Motor neuron (in vitro differentiated cells): ENCODE measurements around the gene SNX3. TPM values are rescaled to one million over a fixed set of nuclear protein-coding genes. Genes with fewer than 3 reads are reported as not detected.
"Not testable (repeated sequence)": the region's sequence is repeated elsewhere in the genome, so short reads cannot be mapped to it uniquely, and the experiment has no call there.

Source experiments
- ATAC-seq, 8 experiments: fragments of 200-7000 bp; cut with Tn5 transposase; replicated peaks in 6 of 8; 2 replicates each; pipeline ENCODE4 v1.8.0; 2021; ENCODE audit warnings: mild to moderate bottlenecking in 8 of 8, moderate library complexity in 8 of 8
- H3K27ac ChIP-seq, 2 donors: fragments of 250-450 bp; sonication (Bioruptor Pico); 2 replicates each; pipeline ENCODE4 v1.9.0; 2021; ENCODE audit warnings: antibody characterized with exemption in 2 of 2, mild to moderate bottlenecking in 2 of 2, moderate library complexity in 1 of 2
- H3K4me1 ChIP-seq, 2 donors: fragments of 250-450 bp; sonication (Bioruptor Pico); replicated peaks in 1 of 2; 2 replicates each; pipeline ENCODE4 v1.6.1; 2021; ENCODE audit warnings: antibody characterized with exemption in 2 of 2, mild to moderate bottlenecking in 2 of 2, moderate library complexity in 1 of 2
- H3K4me3 ChIP-seq, 5 donors: fragments of 250-450 bp; sonication (Bioruptor Pico); 2 replicates each; pipeline ENCODE4 v1.9.0; 2021; ENCODE audit warnings: antibody characterized with exemption in 5 of 5, mild to moderate bottlenecking in 5 of 5, moderate library complexity in 4 of 5
- WGBS, 10 experiments: fragments of 450-650 bp; shearing (Covaris generic); methylation state at CpG; one replicate each; pipeline ENCODE4 v1.0.0; 2022; 5-methylcytosine and 5-hydroxymethylcytosine counted together
- in situ Hi-C, 9 experiments: fragments of 400-800 bp; cut with MboI; loops; one replicate each; pipeline ENCODE4 v1.15.0; 2021; ENCODE audit warnings: low sequenced_read_pairs in 9 of 9, low pct_unique_long_range_greater_than_20kb in 2 of 9; ENCODE audit not compliant: unreplicated experiment in 9 of 9
- total RNA-seq, 8 experiments: library from RNA; unstranded; fragments of 300-600 nt; gene quantifications; 2 replicates each; pipeline versions ENCODE4 v1.2.3 to v1.2.4, GENCODE V29; 2022

Gene SNX3
- total RNA-seq, 8 experiments from 2014 or later, result 51.3 to 227 (median 103) TPM

DNA sequence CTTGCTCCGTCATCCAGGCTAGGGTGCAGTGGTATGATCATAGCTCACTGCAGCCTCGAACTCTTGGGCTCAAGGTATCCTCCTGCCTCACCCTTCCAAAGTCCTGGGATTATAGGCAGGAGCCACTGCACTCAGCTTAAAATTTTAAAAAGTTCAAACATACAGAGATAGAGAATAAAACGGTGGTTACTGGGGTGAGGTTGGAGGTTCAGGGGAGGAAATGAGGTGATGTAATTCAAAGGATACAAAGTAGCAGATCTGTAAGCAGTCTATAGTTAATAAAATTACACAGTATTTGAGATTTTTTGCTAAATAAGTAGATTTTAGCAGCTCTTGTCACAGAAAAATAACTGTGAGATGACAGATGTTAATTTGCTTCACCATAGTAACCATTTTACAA lies 26.5 kb upstream of the SNX3 start:
- WGBS, 10 experiments, result 25 to 93% (median 83%) methylated on average over 1 to 3 of the region's 3 CpGs; no CpG with 5 or more reads in 1 of the 10 experiments
- H3K27ac ChIP-seq, result no peak overlapping the region
- H3K4me1 ChIP-seq, result no peaks in the 10 kb centered on the region
- no peak overlapping the region for H3K4me3 ChIP-seq
- in situ Hi-C loops, result no loop called here
- no peak for ATAC-seq

DNA sequence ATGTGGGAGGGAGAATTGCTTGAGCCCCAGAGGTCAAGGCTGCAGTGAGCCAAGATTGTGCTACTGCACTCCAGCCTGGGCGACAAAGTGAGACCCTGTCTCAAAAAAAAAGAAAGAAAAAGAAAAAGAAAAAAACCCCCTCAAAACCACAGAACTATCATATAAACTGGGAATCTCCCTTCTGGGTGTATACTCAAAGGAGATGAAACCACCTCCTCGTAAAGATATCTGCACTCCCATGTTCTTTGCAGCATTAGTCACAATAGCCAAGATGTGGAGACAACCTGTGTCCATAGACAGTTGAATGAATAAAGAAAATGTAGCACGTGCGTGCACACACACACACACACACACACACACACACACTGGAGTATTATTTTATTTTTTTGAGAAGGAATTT lies 25.5 kb upstream of the SNX3 start:
- ATAC-seq, result no peak
- H3K27ac ChIP-seq, result no peak overlapping the region
- H3K4me1 ChIP-seq, result no peaks in the 10 kb centered on the region
- WGBS, 10 experiments, result 13 to 100% (median 83%) methylated on average over 1 to 2 of the region's 4 CpGs; no CpG with 5 or more reads in 5 of the 10 experiments
- in situ Hi-C loops, result no loop called here
- H3K4me3 ChIP-seq, result no peak overlapping the region

DNA sequence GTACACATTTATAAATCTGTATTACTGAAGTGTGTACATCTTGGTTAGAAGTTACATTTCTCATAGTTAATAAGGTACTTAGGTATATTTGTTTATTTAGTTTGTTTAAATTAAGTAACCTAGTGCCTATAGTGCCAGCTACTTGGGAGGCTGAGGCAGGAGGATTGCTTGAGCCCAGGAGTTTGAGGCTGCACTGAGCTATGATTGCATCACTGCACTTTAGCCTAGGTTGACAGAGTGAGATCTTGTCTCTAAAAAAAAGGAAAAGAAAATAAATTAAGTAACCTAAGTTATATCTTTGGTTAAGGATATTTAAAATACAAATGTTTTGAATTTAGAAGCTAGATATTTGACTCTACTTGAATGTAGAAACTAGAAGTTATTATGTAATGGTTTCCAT lies 24.5 kb upstream of the SNX3 start:
- ATAC-seq, result no peak
- Histone ChIP-seq H3K4me1 (no peaks in the 10 kb centered on the region), H3K27ac (no peak overlapping the region), H3K4me3 (no peak overlapping the region)
- in situ Hi-C loops, result no loop called here

DNA sequence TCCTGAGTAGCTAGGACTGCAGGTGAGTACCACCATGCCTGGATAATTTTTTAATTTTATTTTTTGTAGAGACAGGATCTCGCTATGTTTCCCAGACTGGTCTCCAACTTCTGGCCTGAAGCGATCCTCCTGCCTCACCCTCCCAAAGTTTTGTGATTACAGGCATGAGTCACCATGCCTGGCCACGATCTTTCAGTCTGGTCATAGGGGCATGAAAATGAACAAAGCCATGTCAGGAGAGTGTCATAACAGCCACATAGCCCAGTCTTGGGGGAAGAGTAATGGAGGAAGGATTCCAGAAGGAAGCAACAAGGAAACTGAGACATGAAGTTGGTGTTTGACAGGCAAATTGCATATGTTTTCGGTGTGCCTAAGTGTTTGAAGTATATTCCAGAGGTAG lies 17.0 kb upstream of the SNX3 start:
- Histone ChIP-seq H3K4me1 (peaks cover 0 to 4% of the 10 kb centered on the region in 2 donors), H3K4me3 (no peak overlapping the region), H3K27ac (no peak overlapping the region)
- 50 to 100% (median 80%) methylated on average over 1 to 4 of the region's 4 CpGs for WGBS, 10 experiments
- no peak for ATAC-seq
- in situ Hi-C loops, result no loop called here

DNA sequence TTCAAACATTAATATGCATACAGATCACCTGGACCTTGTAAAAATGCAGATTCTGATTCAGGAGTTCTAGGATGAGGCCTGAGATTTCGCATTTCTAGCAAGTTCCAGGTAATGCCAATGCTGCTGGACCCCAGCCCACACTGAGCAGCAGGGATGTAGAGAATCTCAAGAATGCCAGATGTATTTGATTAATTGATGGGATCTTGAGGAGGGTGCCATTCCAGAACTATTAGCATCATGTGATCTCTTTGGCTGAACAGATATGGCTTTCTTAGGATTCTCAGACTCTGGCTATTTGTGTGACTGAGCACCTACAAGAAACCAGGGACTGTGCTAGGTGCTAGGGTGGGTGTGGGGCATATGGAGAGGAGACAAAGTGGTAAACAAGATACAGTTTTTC lies 16.5 kb upstream of the SNX3 start:
- in situ Hi-C loops, result no loop called here
- no peak for ATAC-seq
- 38 to 100% (median 92%) methylated on average over 1 of the region's 1 CpG; no CpG with 5 or more reads in 4 of the 10 experiments for WGBS, 10 experiments
- no peak overlapping the region for H3K27ac ChIP-seq
- H3K4me3 ChIP-seq, result no peak overlapping the region
- H3K4me1 ChIP-seq, result peaks cover 0 to 4% of the 10 kb centered on the region in 2 donors

DNA sequence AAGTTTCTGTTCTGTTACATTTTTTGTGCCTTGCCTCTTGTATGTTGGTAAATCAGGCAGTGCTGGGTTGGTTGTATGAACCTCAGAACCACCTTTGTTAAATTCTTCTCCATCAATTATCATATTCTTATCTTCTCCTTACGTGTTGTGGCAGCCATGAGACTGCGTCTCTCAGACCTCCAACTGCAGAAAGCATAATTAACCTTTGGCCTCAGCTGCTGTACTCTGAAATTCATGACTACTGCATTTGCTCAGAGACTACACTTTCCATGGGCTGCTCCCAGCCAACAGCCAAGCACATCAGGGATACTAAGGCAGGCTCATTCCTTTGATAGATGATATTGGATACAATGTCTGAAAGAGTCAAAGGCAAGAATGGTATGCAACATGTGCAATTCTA lies 15.1 kb upstream of the SNX3 start:
- 17 to 80% (median 34%) methylated on average over 1 to 2 of the region's 2 CpGs; no CpG with 5 or more reads in 2 of the 10 experiments for WGBS, 10 experiments
- Histone ChIP-seq H3K4me1 (peaks cover 0 to 4% of the 10 kb centered on the region in 2 donors), H3K4me3 (no peak overlapping the region), H3K27ac (no peak overlapping the region)
- ATAC-seq, result peak in 3 of 8 experiments; percentile 47 to 54 (median 48)
- in situ Hi-C loops, result no loop called here

DNA sequence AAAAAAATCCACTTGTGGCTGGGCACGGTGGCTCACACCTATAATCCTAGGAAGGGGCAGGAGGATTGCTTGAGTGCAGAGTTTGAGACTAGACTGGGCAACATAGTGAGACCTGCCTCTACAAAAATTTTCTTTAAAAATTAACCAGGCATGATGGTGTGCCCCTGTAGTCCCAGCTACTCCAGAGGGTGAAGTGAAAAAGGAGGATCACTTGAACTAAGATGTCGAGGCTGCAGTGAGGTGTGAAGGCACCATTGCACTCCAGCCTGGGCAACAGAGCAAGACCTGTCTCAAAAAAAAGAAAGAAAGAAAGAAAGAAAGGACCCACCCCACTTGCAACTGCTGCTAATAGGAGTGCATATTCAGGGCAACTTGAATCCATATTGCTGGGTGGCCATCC lies 13.7 kb upstream of the SNX3 start:
- peaks cover 0 to 4% of the 10 kb centered on the region in 2 donors for H3K4me1 ChIP-seq
- no peak for ATAC-seq
- H3K4me3 ChIP-seq, result no peak overlapping the region
- in situ Hi-C loops, result no loop called here
- no peak overlapping the region for H3K27ac ChIP-seq
- 0 to 100% (median 68%) methylated on average over 1 to 2 of the region's 2 CpGs; no CpG with 5 or more reads in 2 of the 10 experiments for WGBS, 10 experiments

DNA sequence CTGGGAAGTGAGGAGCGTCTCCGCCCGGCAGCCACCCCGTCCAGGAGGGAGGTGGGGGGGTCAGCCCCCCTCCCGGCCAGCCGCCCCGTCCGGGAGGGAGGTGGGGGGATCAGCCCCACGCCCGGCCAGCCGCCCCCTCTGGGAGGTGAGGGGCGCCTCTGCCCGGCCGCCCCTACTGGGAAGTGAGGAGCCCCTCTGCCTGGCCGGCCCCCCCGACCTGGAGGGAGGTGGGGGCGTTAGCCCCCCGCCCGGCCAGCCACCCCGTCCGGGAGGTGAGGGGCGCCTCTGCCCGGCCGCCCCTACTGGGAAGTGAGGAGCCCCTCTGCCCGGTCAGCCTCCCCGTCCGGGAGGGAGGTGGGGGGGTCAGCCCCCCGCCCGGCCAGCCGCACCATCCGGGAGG lies 9.1 kb upstream of the SNX3 start:
- ATAC-seq, H3K4me3 ChIP-seq, in situ Hi-C loops, H3K4me1 ChIP-seq, H3K27ac ChIP-seq: not testable (repeated sequence)
- WGBS, 10 experiments, result no CpG with 5 or more reads among the region's 31 CpGs

DNA sequence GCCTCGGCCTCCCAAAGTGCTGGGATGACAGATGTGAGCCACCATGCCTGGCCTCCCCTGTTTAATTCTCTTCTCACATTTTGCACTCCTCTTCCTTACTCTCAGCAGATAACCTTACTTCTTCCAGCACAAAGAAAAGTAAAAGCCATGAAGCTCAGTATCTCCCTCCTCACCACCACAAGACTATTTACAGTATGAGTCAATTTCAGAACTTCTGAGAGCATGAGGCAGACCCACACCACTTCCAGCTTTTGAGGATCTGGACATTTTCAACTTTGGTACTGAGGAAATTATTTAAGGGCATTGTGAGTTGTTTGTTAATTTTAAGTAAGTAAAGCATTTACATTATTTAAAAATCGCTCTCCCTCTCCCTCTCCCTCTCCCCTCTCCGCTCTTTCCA lies 8.0 kb upstream of the SNX3 start:
- ATAC-seq, result no peak
- in situ Hi-C loops, result no loop called here
- WGBS, 10 experiments, result 67 to 100% (median 80%) methylated on average over 1 to 3 of the region's 3 CpGs; no CpG with 5 or more reads in 6 of the 10 experiments
- Histone ChIP-seq H3K27ac (no peak overlapping the region), H3K4me1 (no peaks in the 10 kb centered on the region), H3K4me3 (no peak overlapping the region)

DNA sequence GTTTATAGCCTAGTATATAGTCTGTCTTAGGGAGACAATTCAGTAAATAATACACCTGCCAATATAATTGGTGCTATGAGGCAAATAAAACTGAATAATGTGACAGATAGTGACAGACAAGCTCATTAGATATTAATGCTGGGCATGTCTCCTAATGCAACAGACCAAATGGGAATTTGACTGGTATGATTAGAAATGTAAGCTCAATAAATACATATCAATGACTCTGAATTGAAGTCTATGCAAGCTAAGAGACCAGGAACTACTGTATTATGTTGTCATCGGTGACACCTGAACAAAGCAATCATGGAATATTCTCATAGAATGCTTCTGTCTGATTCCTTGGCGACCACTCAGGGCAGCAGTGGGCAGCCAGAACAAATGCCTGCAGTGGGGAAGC lies 2.5 kb upstream of the SNX3 start:
- in situ Hi-C loops, result no loop called here
- H3K4me3 ChIP-seq, result no peak overlapping the region
- WGBS, 10 experiments, result 40 to 95% (median 80%) methylated on average over 1 to 2 of the region's 2 CpGs; no CpG with 5 or more reads in 2 of the 10 experiments

DNA sequence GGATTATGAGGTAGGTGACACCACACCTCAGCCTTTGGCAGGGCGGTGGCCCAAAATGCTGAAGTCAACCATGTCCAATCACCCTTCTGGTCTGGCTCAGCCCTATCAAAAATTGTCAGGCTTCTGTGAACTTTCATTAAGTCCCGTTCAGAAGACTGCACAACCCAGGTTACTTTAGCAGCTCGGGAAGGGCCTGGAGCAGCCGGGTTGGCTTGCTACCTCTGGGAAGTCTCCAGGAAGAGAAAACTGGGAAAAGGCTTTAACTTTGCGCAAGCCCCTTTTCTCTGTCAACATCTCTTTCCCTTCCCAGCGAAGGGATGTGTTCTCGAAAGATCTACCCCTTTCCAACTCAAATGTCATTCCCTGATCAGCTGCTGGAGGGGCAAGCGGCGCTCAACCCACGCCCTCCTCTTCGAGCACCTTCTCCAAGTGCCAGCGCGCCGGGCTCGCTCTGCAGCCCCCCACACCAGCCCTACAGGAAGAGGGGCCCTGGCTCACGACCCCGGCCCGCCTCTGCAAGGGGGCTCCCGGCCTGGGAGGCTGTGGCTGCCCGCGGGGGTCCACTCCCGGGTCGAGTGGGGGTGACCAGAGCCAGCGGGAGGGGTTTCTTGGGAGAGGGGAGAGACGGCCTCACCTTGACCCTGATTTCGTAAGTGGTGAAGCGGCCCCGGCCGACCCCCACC lies 573 bp downstream of the SNX3 start:
- WGBS, 10 experiments, result 0 to 33% (median 5%) methylated on average over 1 to 14 of the region's 29 CpGs; no CpG with 5 or more reads in 1 of the 10 experiments
- peak; percentile 10 to 42 (median 28) for ATAC-seq
- H3K4me3 ChIP-seq, result peak overlapping the region; percentile 55 to 84 (median 74)
- H3K27ac ChIP-seq, result peak overlapping the region; percentile 88 to 94
- H3K4me1 ChIP-seq, result peaks cover 7 to 10% of the 10 kb centered on the region in 2 donors
- in situ Hi-C loops, result no loop called here

More for the DNA sequence above, 2.5 kb upstream of the SNX3 start:
- Histone ChIP-seq H3K4me1 (peaks cover 7 to 10% of the 10 kb centered on the region in 2 donors), H3K27ac (no peak overlapping the region)
- no peak for ATAC-seq

DNA sequence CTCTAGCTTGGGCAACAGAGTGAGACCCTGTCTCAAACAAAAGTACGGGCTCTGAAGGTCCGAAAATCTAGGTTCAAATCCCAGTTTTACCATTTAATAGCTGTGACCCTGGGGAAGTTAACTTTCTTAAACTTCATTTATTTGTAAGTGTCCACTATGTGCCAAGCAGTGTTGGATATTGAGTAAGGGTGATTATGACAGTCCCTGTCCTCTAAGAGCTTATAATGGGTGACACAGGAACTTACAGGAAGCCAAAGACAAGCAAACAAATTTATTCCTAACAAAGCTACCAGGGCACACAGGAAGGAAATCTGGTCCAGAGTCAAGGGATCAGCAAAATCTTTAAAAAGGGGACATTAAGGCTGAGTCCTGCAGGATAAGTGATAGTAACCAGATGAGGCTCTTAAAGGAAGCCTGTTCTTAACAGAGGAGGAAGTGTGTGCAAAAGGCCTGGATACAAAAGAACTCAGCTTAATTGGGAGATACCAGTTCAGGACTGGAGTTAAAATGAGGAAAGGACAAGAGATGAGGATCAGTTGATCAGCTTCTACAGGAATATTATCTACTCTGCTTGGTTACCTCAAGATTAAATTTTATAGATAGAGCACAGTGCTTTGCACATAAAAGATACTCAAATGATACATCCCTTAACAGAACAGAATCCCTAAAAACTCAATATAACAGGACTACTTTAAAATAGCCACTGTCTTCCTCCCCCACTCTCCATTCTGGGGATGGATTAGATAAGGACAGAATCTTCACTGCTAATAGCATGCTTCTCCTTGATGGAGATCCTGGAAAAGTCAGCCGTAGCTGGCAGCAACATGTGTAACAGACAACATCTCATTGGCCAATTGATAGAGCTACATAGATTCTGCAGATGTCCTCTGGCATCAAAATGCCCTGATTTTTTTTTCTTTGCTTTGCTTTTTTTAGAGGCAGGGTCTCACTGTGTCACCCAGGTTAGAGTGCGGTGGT lies 6.1 kb downstream of the SNX3 start:
- in situ Hi-C loops, result no loop called here
- Histone ChIP-seq H3K4me3 (no peak overlapping the region), H3K4me1 (peaks cover 2 to 6% of the 10 kb centered on the region in 2 donors), H3K27ac (no peak overlapping the region)
- WGBS, 10 experiments, result 33 to 100% (median 98%) methylated on average over 1 to 4 of the region's 4 CpGs; no CpG with 5 or more reads in 2 of the 10 experiments
- ATAC-seq, result no peak

DNA sequence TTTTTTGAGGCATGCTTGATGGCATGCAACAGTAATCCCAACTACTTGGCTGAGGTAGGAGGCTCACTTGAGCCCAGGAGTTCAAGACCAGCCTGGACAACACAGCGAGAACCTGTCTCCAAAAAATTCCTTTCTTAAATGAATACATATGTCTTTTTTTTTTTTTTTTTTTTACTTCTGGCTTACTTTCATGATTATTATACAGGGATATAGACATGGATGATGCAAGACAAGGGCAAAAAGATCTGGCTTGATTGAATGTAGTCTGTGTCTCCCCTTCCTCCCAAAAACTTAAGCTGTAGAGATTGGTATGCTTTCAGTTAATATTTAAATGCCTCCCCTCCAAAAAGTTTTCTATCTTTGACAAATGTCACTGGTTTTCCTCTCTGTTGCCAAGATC lies 7.6 kb downstream of the SNX3 start:
- Histone ChIP-seq H3K27ac (no peak overlapping the region), H3K4me3 (no peak overlapping the region), H3K4me1 (no peaks in the 10 kb centered on the region)
- in situ Hi-C loops, result no loop called here
- no peak for ATAC-seq
- WGBS, 10 experiments, result 50 to 100% (median 100%) methylated on average over 1 of the region's 1 CpG; no CpG with 5 or more reads in 3 of the 10 experiments
